Natural killer cell (primary cell): ENCODE data around the gene SMAD3. TPM values are rescaled to one million over a fixed set of nuclear protein-coding genes. Genes with fewer than 3 reads are reported as not detected.

Source experiments
- ATAC-seq, 3 donors: fragments of 150-1000 bp in 2 of 3; fragments of 200-7000 bp in 1 of 3; cut with Tn5 transposase; 1 replicate in 1 of 3; 2 replicates in 2 of 3; pipeline ENCODE4 v1.10.0; 2021; ENCODE audit warnings: mild to moderate bottlenecking in 2 of 3, moderate library complexity in 2 of 3
- DNase-seq, 2 donors: peaks; one replicate each; pipeline versions ENCODE4 v3.0.0 to v3.0.0-alpha.2; 2013 to 2021; ENCODE audit warnings: mixed read lengths in 1 of 2
- H3K27ac ChIP-seq: one replicate; pipeline ENCODE4 v1.5.1; 2013; ENCODE audit warnings: mild to moderate bottlenecking, low read length
- H3K27me3 ChIP-seq: one replicate; pipeline ENCODE4 v1.6.1; 2013; ENCODE audit warnings: low read length; ENCODE audit not compliant: control insufficient read depth, insufficient read depth
- H3K36me3 ChIP-seq: one replicate; pipeline ENCODE4 v1.6.1; 2013; ENCODE audit warnings: low read length; ENCODE audit not compliant: control insufficient read depth, insufficient read depth
- H3K4me1 ChIP-seq: one replicate; pipeline ENCODE4 v1.6.1; 2013; ENCODE audit warnings: low read length; ENCODE audit not compliant: control insufficient read depth, insufficient read depth
- H3K4me3 ChIP-seq: one replicate; pipeline ENCODE4 v1.5.1; 2013; ENCODE audit warnings: low read length
- H3K9me3 ChIP-seq: one replicate; pipeline ENCODE4 v1.6.1; 2013; ENCODE audit warnings: low read length; ENCODE audit not compliant: control insufficient read depth, insufficient read depth
- H3K27ac Mint-ChIP-seq, 2 donors: one replicate each; pipeline ENCODE4 v1.8.0; 2022; ENCODE audit warnings: mild to moderate bottlenecking in 2 of 2, mixed read lengths in 2 of 2, moderate library complexity in 1 of 2
- H3K27me3 Mint-ChIP-seq, 2 donors: one replicate each; pipeline ENCODE4 v1.8.0; 2022; ENCODE audit warnings: low read depth in 2 of 2, mixed read lengths in 2 of 2
- H3K36me3 Mint-ChIP-seq: one replicate; pipeline ENCODE4 v1.8.0; 2022; ENCODE audit warnings: mixed read lengths
- H3K4me1 Mint-ChIP-seq, 2 donors: one replicate each; pipeline ENCODE4 v1.8.0; 2022; ENCODE audit warnings: mixed read lengths in 2 of 2
- H3K4me3 Mint-ChIP-seq: one replicate; pipeline ENCODE4 v1.8.0; 2022; ENCODE audit warnings: mild to moderate bottlenecking, moderate library complexity, mixed read lengths
- H3K9me3 Mint-ChIP-seq, 2 donors: one replicate each; pipeline ENCODE4 v1.8.0; 2022; ENCODE audit warnings: mixed read lengths in 2 of 2
- CTCF ChIP-seq: fragments of 200-600 bp; IDR thresholded peaks from one replicate; pipeline ENCODE4 v1.8.0; 2022; ENCODE audit warnings: antibody characterized with exemption
- WGBS: methylation state at CpG from one replicate; pipeline ENCODE4 v1.1.7; 2013; ENCODE audit warnings: missing lambda C conversion rate; ENCODE audit not compliant: insufficient coverage; 5-methylcytosine and 5-hydroxymethylcytosine counted together
- intact Hi-C: fragments of 100-400 bp; cut with micrococcal nuclease; formaldehyde crosslinking; loops from one replicate; pipeline ENCODE4 v1.14.2; 2022
- total RNA-seq, 4 donors: library from RNA; stranded (reverse); fragments of 120-200 nt in 1 of 4; gene quantifications; one replicate each; pipeline versions ENCODE4 v1.2.3 to v1.2.4, GENCODE V29; 2013 to 2022

The SMAD3 gene
- total RNA-seq, 3 donors from 2014 or later (not counting 1 experiment from before 2014, with no cell fraction given): 47.1 to 72.6 (median 63.0) TPM

- Histone ChIP-seq H3K27me3 (no peaks in the 10 kb centered on the region), H3K27ac (no peak overlapping the region), H3K9me3 (no peaks in the 10 kb centered on the region), H3K36me3 (no peaks in the 10 kb centered on the region), H3K4me1 (peaks cover 24% of the 10 kb centered on the region), H3K4me3 (no peak overlapping the region)
- Mint-ChIP-seq H3K4me3 (no peak overlapping the region), H3K27me3 (no peaks in the 10 kb centered on the region), H3K9me3 (no peaks in the 10 kb centered on the region), H3K4me1 (peaks cover 13 to 22% of the 10 kb centered on the region in 2 donors), H3K27ac (no peak overlapping the region), H3K36me3 (no peaks in the 10 kb centered on the region)
- DNase-seq (peak in 1 of 2 donors; percentile 27), ATAC-seq (no peak)
- TF ChIP-seq CTCF: no peak
- intact Hi-C loops: no loop called here
- WGBS: 60% methylated on average over 3 of the region's 3 CpGs
Measured at GRCh38 chr15:67061811-67062368, 3.5 kb upstream of the SMAD3 start.

GRCh38 chr15:67062369-67062985 lies 2.9 kb upstream of the SMAD3 start:
- ATAC-seq: no peak
- peaks cover 19 to 23% of the 10 kb centered on the region in 2 donors for H3K4me1 Mint-ChIP-seq
- no peak overlapping the region for H3K27ac ChIP-seq
- intact Hi-C loops: no loop called here
- no peaks in the 10 kb centered on the region for H3K27me3 ChIP-seq
- no peaks in the 10 kb centered on the region for H3K36me3 Mint-ChIP-seq
- H3K27ac Mint-ChIP-seq: no peak overlapping the region
- DNase-seq: no peak
- no peak for TF ChIP-seq CTCF
- 86% methylated on average over 3 of the region's 3 CpGs for WGBS
- no peaks in the 10 kb centered on the region for H3K36me3 ChIP-seq
- no peak overlapping the region for H3K4me3 ChIP-seq
- H3K9me3 Mint-ChIP-seq: no peaks in the 10 kb centered on the region
- H3K4me3 Mint-ChIP-seq: no peak overlapping the region
- no peaks in the 10 kb centered on the region for H3K27me3 Mint-ChIP-seq
- H3K9me3 ChIP-seq: no peaks in the 10 kb centered on the region
- H3K4me1 ChIP-seq: peaks cover 24% of the 10 kb centered on the region

- Histone ChIP-seq H3K4me3 (peak overlapping the region; percentile 57), H3K36me3 (no peaks in the 10 kb centered on the region), H3K9me3 (no peaks in the 10 kb centered on the region), H3K27me3 (no peaks in the 10 kb centered on the region), H3K27ac (no peak overlapping the region), H3K4me1 (peaks cover 37% of the 10 kb centered on the region)
- peak in 1 of 2 donors; percentile 75 for DNase-seq
- H3K4me3 Mint-ChIP-seq: peak overlapping the region; percentile 84
- no peaks in the 10 kb centered on the region for H3K27me3 Mint-ChIP-seq
- peaks cover 33 to 38% of the 10 kb centered on the region in 2 donors for H3K4me1 Mint-ChIP-seq
- ATAC-seq: no peak
- WGBS: 92% methylated on average over 33 of the region's 33 CpGs
- no peak for TF ChIP-seq CTCF
- H3K36me3 Mint-ChIP-seq: no peaks in the 10 kb centered on the region
- intact Hi-C loops: loop anchor here (2.0 kb wide), 1 partner anchor 191 kb away; the partner anchor contains the start of genes AAGAB and IQCH
- no peaks in the 10 kb centered on the region for H3K9me3 Mint-ChIP-seq
- peak overlapping the region; percentile 60 to 65 for H3K27ac Mint-ChIP-seq
Measured at GRCh38 chr15:67063689-67064606, 1.5 kb upstream of the SMAD3 start.
